Dermis blood vessel endothelial cell (primary cell): ENCODE results near the gene LRRC49. TPM values are rescaled to one million over a fixed set of nuclear protein-coding genes. Genes with fewer than 3 reads are reported as not detected.

Experiments used
- DNase-seq: peaks from one replicate; pipeline ENCODE4 v3.0.0; 2010
- total RNA-seq: library from RNA; depleted of rRNA; stranded (reverse); fragments of >200 nt; gene quantifications from 2 replicates; pipeline ENCODE4 v1.2.3, GENCODE V29; 2014

LRRC49 gene
- total RNA-seq, 1 donor from 2014 or later: 6.3 TPM

GRCh38 chr15:71056111-71056510 is 163.5 kb downstream of the LRRC49 start:
- no peak for DNase-seq

GRCh38 chr15:71057143-71057542 is 164.5 kb downstream of the LRRC49 start:
- DNase-seq: no peak

GRCh38 chr15:71057581-71057980 is 165.0 kb downstream of the LRRC49 start:
- no peak for DNase-seq

GRCh38 chr15:71060983-71061382 is 168.4 kb downstream of the LRRC49 start:
- no peak for DNase-seq

GRCh38 chr15:71066983-71067382 is 174.4 kb downstream of the LRRC49 start:
- no peak for DNase-seq

GRCh38 chr15:71069693-71070092 is 177.1 kb downstream of the LRRC49 start:
- no peak for DNase-seq

- no peak for DNase-seq
Measured at GRCh38 chr15:71071529-71071928, 178.9 kb downstream of the LRRC49 start.

- no peak for DNase-seq
Measured at GRCh38 chr15:71072423-71072822, 179.8 kb downstream of the LRRC49 start.

- DNase-seq: no peak
Measured at GRCh38 chr15:71078506-71079207, 186.0 kb downstream of the LRRC49 start.

- DNase-seq: no peak
Measured at GRCh38 chr15:71079208-71080044, 186.8 kb downstream of the LRRC49 start.

- DNase-seq: no peak
Measured at GRCh38 chr15:71080166-71080565, 187.5 kb downstream of the LRRC49 start.

- no peak for DNase-seq
Measured at GRCh38 chr15:71080705-71081104, 188.1 kb downstream of the LRRC49 start.

GRCh38 chr15:71082803-71083202 is 190.2 kb downstream of the LRRC49 start:
- DNase-seq: no peak

- peak; percentile 85 for DNase-seq
Measured at GRCh38 chr15:71083349-71083748, 190.7 kb downstream of the LRRC49 start.

GRCh38 chr15:71084264-71084663 is 191.6 kb downstream of the LRRC49 start:
- DNase-seq: no peak

- no peak for DNase-seq
Measured at GRCh38 chr15:71085809-71086208, 193.2 kb downstream of the LRRC49 start.

GRCh38 chr15:71088155-71088554 is 195.5 kb downstream of the LRRC49 start:
- DNase-seq: no peak

GRCh38 chr15:71088683-71089082 is 196.1 kb downstream of the LRRC49 start:
- DNase-seq: no peak

GRCh38 chr15:71089801-71090200 is 197.2 kb downstream of the LRRC49 start:
- DNase-seq: no peak

GRCh38 chr15:71091601-71092000 is 199.0 kb downstream of the LRRC49 start:
- DNase-seq: no peak

- DNase-seq: no peak
Measured at GRCh38 chr15:71092056-71092600, 199.5 kb downstream of the LRRC49 start.

- peak; percentile 82 for DNase-seq
Measured at GRCh38 chr15:71093054-71094024, 200.7 kb downstream of the LRRC49 start.

- DNase-seq: no peak
Measured at GRCh38 chr15:71094137-71094536, 201.5 kb downstream of the LRRC49 start.
